Measurements from ENCODE around the gene SLFN12.
"Not testable (repeated sequence)": the region's sequence is repeated elsewhere in the genome, so short reads cannot be mapped to it uniquely, and the experiment has no call there.

Gene SLFN12

GRCh38 chr17:35406568-35406967 is 25.7 kb downstream of the SLFN12 start:
- DNase-seq = no peak

GRCh38 chr17:35404360-35404759 is 27.9 kb downstream of the SLFN12 start:
- DNase-seq = no peak

GRCh38 chr17:35393783-35394182 is 38.5 kb downstream of the SLFN12 start:
- not testable (repeated sequence) for DNase-seq

- no peak for DNase-seq
Measured at GRCh38 chr17:35390663-35391062, 41.6 kb downstream of the SLFN12 start.

GRCh38 chr17:35390156-35390555 is 42.1 kb downstream of the SLFN12 start:
- DNase-seq = no peak

- DNase-seq = no peak
Measured at GRCh38 chr17:35387496-35387895, 44.8 kb downstream of the SLFN12 start.

GRCh38 chr17:35377706-35378105 is 54.6 kb downstream of the SLFN12 start:
- no peak for DNase-seq

GRCh38 chr17:35377068-35377467 is 55.2 kb downstream of the SLFN12 start:
- DNase-seq = no peak

- DNase-seq = no peak
Measured at GRCh38 chr17:35376245-35376644, 56.1 kb downstream of the SLFN12 start.

GRCh38 chr17:35374766-35375344 is 57.4 kb downstream of the SLFN12 start:
- DNase-seq = no peak

- DNase-seq = no peak
Measured at GRCh38 chr17:35373984-35374765, 58.1 kb downstream of the SLFN12 start.

GRCh38 chr17:35373534-35373983 is 58.7 kb downstream of the SLFN12 start, which contains the start of gene SLFN11:
TSS of gene SLFN11 (minus strand) at chr17:35373621. CDS start at chr17:35363807, 9,814 bp downstream.
- DNase-seq = no peak

- DNase-seq = no peak
Measured at GRCh38 chr17:35372846-35373533, 59.3 kb downstream of the SLFN12 start.

GRCh38 chr17:35371934-35372333 is 60.4 kb downstream of the SLFN12 start:
- no peak for DNase-seq

GRCh38 chr17:35368081-35368830 is 64.0 kb downstream of the SLFN12 start:
- no peak for DNase-seq

GRCh38 chr17:35361027-35361426 is 71.3 kb downstream of the SLFN12 start:
- DNase-seq = no peak
